DOHH2 (cell line): ENCODE data around the gene TARS3.
"Not testable (repeated sequence)": the region's sequence is repeated elsewhere in the genome, so short reads cannot be mapped to it uniquely, and the experiment has no call there.

ENCODE experiments used
- H3F3A ChIP-seq: fragments of 200-600 bp; sonication (generic), shearing (Covaris generic); 2 replicates; pipeline ENCODE4 v1.6.0; 2016; ENCODE audit warnings: antibody characterized with exemption, mild to moderate bottlenecking; ENCODE audit not compliant: control insufficient read depth, insufficient read depth
- H3K27ac ChIP-seq: fragments of 200-600 bp; sonication (generic); 2 replicates; pipeline ENCODE4 v1.5.1; 2014; ENCODE audit warnings: low read depth, mild to moderate bottlenecking, low read length, moderate library complexity
- H3K27me3 ChIP-seq: fragments of 200-600 bp; sonication (generic); 2 replicates; pipeline ENCODE4 v1.6.1; 2014; ENCODE audit warnings: mild to moderate bottlenecking, low read length, mixed read lengths; ENCODE audit not compliant: control insufficient read depth
- H3K36me3 ChIP-seq: fragments of 200-600 bp; sonication (generic); 2 replicates; pipeline ENCODE4 v1.6.1; 2014; ENCODE audit warnings: mild to moderate bottlenecking, low read length, moderate library complexity, mixed read lengths; ENCODE audit not compliant: control insufficient read depth
- H3K4me1 ChIP-seq: fragments of 200-600 bp; sonication (generic); 2 replicates; pipeline ENCODE4 v1.6.1; 2014; ENCODE audit warnings: mild to moderate bottlenecking, low read length, mixed read lengths; ENCODE audit not compliant: control insufficient read depth
- H3K4me2 ChIP-seq: fragments of 200-600 bp; sonication (generic); 2 replicates; pipeline ENCODE4 v1.6.0; 2014; ENCODE audit warnings: mild to moderate bottlenecking, low read length, moderate library complexity
- H3K4me3 ChIP-seq: fragments of 200-600 bp; sonication (generic); 2 replicates; pipeline ENCODE4 v1.5.1; 2014; ENCODE audit warnings: mild to moderate bottlenecking, low read length, mixed read lengths
- H3K79me2 ChIP-seq: fragments of 200-600 bp; sonication (generic); 2 replicates; pipeline ENCODE4 v1.6.1; 2014; ENCODE audit warnings: mild to moderate bottlenecking, low read length, mixed read lengths; ENCODE audit not compliant: control insufficient read depth
- H3K9me2 ChIP-seq: fragments of 200-600 bp; sonication (generic); replicated peaks from 2 replicates; pipeline ENCODE4 v1.6.1; 2014; ENCODE audit warnings: mild to moderate bottlenecking, low read length, mixed read lengths; ENCODE audit not compliant: control insufficient read depth
- H3K9me3 ChIP-seq: fragments of 200-600 bp; sonication (generic); 2 replicates; pipeline ENCODE4 v1.6.1; 2014; ENCODE audit warnings: antibody characterized with exemption, low read length, mixed read lengths; ENCODE audit not compliant: control insufficient read depth, insufficient read depth
- H4K20me1 ChIP-seq: fragments of 200-600 bp; sonication (generic); 2 replicates; pipeline ENCODE4 v1.6.0; 2014; ENCODE audit warnings: low read depth, mild to moderate bottlenecking, antibody characterized with exemption, low read length, moderate library complexity; ENCODE audit not compliant: control insufficient read depth, insufficient read depth
- CTCF ChIP-seq: fragments of 200-600 bp; sonication (generic); IDR thresholded peaks from one replicate; pipeline ENCODE4 v1.5.1; 2014; ENCODE audit warnings: antibody characterized with exemption, mild to moderate bottlenecking, low read depth, low read length; ENCODE audit not compliant: poor library complexity, severe bottlenecking
- EZH2phosphoT487 ChIP-seq: fragments of 200-600 bp; sonication (generic); IDR thresholded peaks from 2 replicates; pipeline ENCODE4 v1.6.1; 2017; ENCODE audit warnings: borderline replicate concordance, mild to moderate bottlenecking, antibody characterized with exemption, low read length, moderate library complexity, mixed read lengths

The TARS3 gene

GRCh38 chr15:101657968-101658784 is 66.1 kb downstream of the TARS3 start:
- no peak for TF ChIP-seq EZH2phosphoT487
- no peak for TF ChIP-seq CTCF
- H3K27ac ChIP-seq: no peak overlapping the region
- H3F3A ChIP-seq: peaks cover 18% of the 10 kb centered on the region
- no peak overlapping the region for H3K4me2 ChIP-seq
- H3K9me3 ChIP-seq: no peaks in the 10 kb centered on the region
- H3K9me2 ChIP-seq: no peaks in the 10 kb centered on the region
- H3K36me3 ChIP-seq: no peaks in the 10 kb centered on the region
- no peaks in the 10 kb centered on the region for H3K27me3 ChIP-seq
- peaks cover 9% of the 10 kb centered on the region for H3K4me1 ChIP-seq
- no peak overlapping the region for H3K4me3 ChIP-seq
- no peaks in the 10 kb centered on the region for H4K20me1 ChIP-seq
- peaks cover 2% of the 10 kb centered on the region for H3K79me2 ChIP-seq

GRCh38 chr15:101657171-101657570 is 67.1 kb downstream of the TARS3 start:
- Histone ChIP-seq H3K79me2 (peaks cover 10% of the 10 kb centered on the region), H3K27ac (no peak overlapping the region), H3K9me3 (no peaks in the 10 kb centered on the region), H3K4me3 (no peak overlapping the region), H4K20me1 (no peaks in the 10 kb centered on the region), H3K9me2 (no peaks in the 10 kb centered on the region), H3F3A (peaks cover 18% of the 10 kb centered on the region), H3K36me3 (no peaks in the 10 kb centered on the region), H3K4me2 (no peak overlapping the region), H3K27me3 (no peaks in the 10 kb centered on the region), H3K4me1 (peaks cover 17% of the 10 kb centered on the region)
- TF ChIP-seq CTCF (no peak), EZH2phosphoT487 (no peak)

- H3K9me3 ChIP-seq, H3K27ac ChIP-seq, H3K9me2 ChIP-seq, H3K4me2 ChIP-seq, H3K4me3 ChIP-seq, H3K27me3 ChIP-seq: not testable (repeated sequence)
- peak; percentile 70 for TF ChIP-seq CTCF
- H4K20me1 ChIP-seq: peaks cover 12% of the 10 kb centered on the region; the same call in 1 of the 2 replicates
- H3K36me3 ChIP-seq: peaks cover 20% of the 10 kb centered on the region
- peaks cover 34% of the 10 kb centered on the region for H3K79me2 ChIP-seq
- peaks cover 32% of the 10 kb centered on the region for H3K4me1 ChIP-seq
- H3F3A ChIP-seq: peaks cover 18% of the 10 kb centered on the region
Measured at GRCh38 chr15:101654624-101655337, 69.5 kb downstream of the TARS3 start.
